Colonic mucosa (tissue), 4 donors: ENCODE measurements around the gene TTI1. TPM values are rescaled to one million over a fixed set of nuclear protein-coding genes. Genes with fewer than 3 reads are reported as not detected.

ENCODE experiments used
- DNase-seq: peaks from one replicate; pipeline ENCODE4 v3.0.0-alpha.2; 2020
- H3K27ac ChIP-seq: fragments of 200-600 bp; one replicate; pipeline ENCODE4 v1.8.0; 2021
- H3K27me3 ChIP-seq: fragments of 200-600 bp; one replicate; pipeline ENCODE4 v1.8.0; 2021
- H3K36me3 ChIP-seq: fragments of 200-600 bp; one replicate; pipeline ENCODE4 v1.8.0; 2021
- H3K4me1 ChIP-seq: fragments of 200-600 bp; one replicate; pipeline ENCODE4 v1.8.0; 2021; ENCODE audit warnings: mild to moderate bottlenecking
- H3K4me3 ChIP-seq: fragments of 200-600 bp; one replicate; pipeline ENCODE4 v1.8.0; 2021
- H3K9ac ChIP-seq, 2 donors: one replicate each; pipeline ENCODE4 v1.7.0; 2013; ENCODE audit warnings: control low read depth in 2 of 2, low read depth in 2 of 2, low read length in 2 of 2
- H3K9me3 ChIP-seq: fragments of 200-600 bp; one replicate; pipeline ENCODE4 v1.8.0; 2021
- CTCF ChIP-seq: fragments of 200-600 bp; IDR thresholded peaks from one replicate; pipeline ENCODE4 v1.8.0; 2022; ENCODE audit warnings: antibody characterized with exemption, mild to moderate bottlenecking
- intact Hi-C: fragments of 100-400 bp; cut with DNase I; formaldehyde crosslinking; loops from one replicate; pipeline ENCODE4 v1.14.1; 2022
- total RNA-seq, 2 donors: library from RNA; stranded (reverse); fragmentation: NEBNext Ultra II Directional in 1 of 2; extraction: Animal tissue kit (Norgen Biotek cat#: 25700) in 1 of 2; gene quantifications; one replicate each; pipeline ENCODE4 v1.2.1, GENCODE V29; 2021
- donor health status: healthy.
- donor health status: DM: no; HTN: no; CAD: no.
- donor health status: DM: no; HTN: no; CAD: no.

Gene TTI1
- total RNA-seq, 2 donors from 2014 or later, result 10.2 to 23.0 TPM

DNA sequence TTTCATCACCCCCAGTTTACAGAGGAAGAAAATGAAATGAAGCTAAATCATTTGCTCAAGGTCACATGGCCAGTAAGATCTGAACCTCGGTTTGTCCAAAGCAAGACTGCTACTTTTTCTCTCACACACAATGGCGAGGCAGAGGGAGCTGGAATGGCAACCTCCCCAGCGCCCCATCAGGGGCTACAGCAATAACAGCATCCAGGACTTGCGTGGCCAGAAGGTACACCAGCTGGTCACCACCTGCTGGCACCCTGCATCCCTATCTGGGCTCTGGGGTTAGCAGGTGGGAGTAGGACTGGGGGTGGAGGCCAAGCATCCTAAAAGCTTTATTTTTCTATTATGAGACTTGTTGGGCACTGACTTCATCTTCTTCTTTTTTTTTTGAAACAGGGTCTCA is 41.3 kb downstream of the TTI1 start:
- Histone ChIP-seq H3K4me3 (no peak overlapping the region), H3K4me1 (peaks cover 13% of the 10 kb centered on the region), H3K27ac (no peak overlapping the region), H3K9me3 (no peaks in the 10 kb centered on the region), H3K9ac (no peak overlapping the region), H3K27me3 (no peaks in the 10 kb centered on the region), H3K36me3 (no peaks in the 10 kb centered on the region)
- TF ChIP-seq CTCF, result no peak
- intact Hi-C loops, result loop anchor here (5.0 to 10.0 kb wide), 2 partner anchors 337 to 430 kb away; no protein-coding TSS in a partner anchor
- DNase-seq, result no peak

GRCh38 chr20:37991157-37991866 is 41.9 kb downstream of the TTI1 start:
- intact Hi-C loops, result loop anchor here (5.0 to 10.0 kb wide), 2 partner anchors 337 to 429 kb away; no protein-coding TSS in a partner anchor
- no peak overlapping the region for H3K27ac ChIP-seq
- H3K36me3 ChIP-seq, result no peaks in the 10 kb centered on the region
- TF ChIP-seq CTCF, result no peak
- H3K9me3 ChIP-seq, result no peaks in the 10 kb centered on the region
- no peak for DNase-seq
- no peaks in the 10 kb centered on the region for H3K27me3 ChIP-seq
- H3K4me3 ChIP-seq, result no peak overlapping the region
- peaks cover 13% of the 10 kb centered on the region for H3K4me1 ChIP-seq
- H3K9ac ChIP-seq, result no peak overlapping the region

DNA sequence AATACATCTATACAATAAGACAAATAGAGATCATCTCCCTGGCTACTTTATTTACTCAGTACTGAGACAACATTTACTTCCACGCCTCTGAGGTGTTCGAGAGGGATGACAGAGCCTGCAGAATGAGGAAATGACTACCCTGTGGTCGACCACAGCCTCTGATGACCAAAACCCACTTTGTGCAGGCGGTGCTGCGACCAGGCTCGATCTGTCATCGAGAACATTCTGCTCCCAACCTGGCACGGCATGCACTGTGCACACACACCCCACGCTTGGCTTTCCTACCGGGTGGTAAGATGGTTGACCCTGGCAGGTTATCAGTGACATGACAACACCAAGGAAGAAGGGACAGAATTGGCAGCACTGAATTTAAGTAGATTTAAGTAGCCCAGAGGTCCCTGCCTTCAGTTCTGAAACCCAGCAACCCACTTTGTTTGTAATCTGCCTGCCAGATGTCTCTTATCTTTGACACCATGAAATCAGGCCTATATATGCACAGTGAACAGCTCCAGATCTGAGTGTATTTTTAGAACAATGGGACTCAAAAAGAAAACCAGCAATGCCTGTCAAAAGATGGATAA is 42.6 kb downstream of the TTI1 start:
- H3K36me3 ChIP-seq, result no peaks in the 10 kb centered on the region
- TF ChIP-seq CTCF, result no peak
- peak; percentile 33 for DNase-seq
- intact Hi-C loops, result loop anchor here (5.0 to 10.0 kb wide), 2 partner anchors 336 to 428 kb away; no protein-coding TSS in a partner anchor
- H3K27me3 ChIP-seq, result no peaks in the 10 kb centered on the region
- H3K4me3 ChIP-seq, result no peak overlapping the region
- peaks cover 13% of the 10 kb centered on the region for H3K4me1 ChIP-seq
- H3K9me3 ChIP-seq, result no peaks in the 10 kb centered on the region
- no peak overlapping the region for H3K9ac ChIP-seq
- H3K27ac ChIP-seq, result no peak overlapping the region

DNA sequence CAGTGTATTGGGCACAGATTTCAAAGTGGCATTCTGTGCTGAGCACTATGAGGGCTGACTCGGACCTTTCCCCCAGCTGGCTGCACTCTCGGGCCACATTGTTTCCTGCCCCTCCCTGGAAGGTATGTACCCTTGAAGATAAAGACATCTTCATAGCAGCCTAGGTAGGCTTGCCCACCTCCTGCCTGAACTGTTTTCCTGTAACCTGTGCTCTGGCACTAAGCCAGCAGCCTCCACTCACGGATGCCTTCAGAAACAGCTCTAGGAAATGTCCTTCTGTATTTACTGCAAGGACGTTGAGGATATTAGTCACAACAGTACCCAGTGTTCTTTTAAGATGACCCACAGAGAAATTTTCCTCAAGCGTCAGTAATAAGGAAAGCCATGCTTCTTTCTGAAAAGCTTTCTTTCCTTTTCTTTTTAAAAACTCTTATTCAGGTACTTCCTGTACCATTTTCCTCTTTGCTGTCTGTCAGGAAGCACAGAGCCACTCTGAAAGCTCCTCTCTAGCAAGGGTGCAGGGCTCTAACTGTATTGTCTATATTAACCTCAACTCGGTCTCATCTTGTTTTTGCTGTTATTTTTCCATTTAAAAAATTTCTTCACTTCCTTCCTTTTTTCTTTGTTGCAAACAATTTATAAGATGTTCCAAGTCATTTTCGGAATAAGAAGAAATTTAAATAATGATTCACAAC is 43.5 kb downstream of the TTI1 start:
- peaks cover 13% of the 10 kb centered on the region for H3K4me1 ChIP-seq

More for the DNA sequence above, 43.5 kb downstream of the TTI1 start:
- H3K27me3 ChIP-seq, result no peaks in the 10 kb centered on the region
- H3K36me3 ChIP-seq, result no peaks in the 10 kb centered on the region
- TF ChIP-seq CTCF, result no peak
- H3K27ac ChIP-seq, result no peak overlapping the region
- DNase-seq, result no peak
- no peak overlapping the region for H3K4me3 ChIP-seq
- H3K9ac ChIP-seq, result peak overlapping the region in 1 of 2 donors; percentile 41
- H3K9me3 ChIP-seq, result no peaks in the 10 kb centered on the region
- intact Hi-C loops, result loop anchor here (5.0 to 10.0 kb wide), 2 partner anchors 335 to 427 kb away; no protein-coding TSS in a partner anchor
